HepG2 (cell line): ENCODE measurements around the gene AMOTL2.

Source experiments
- BCL6 ChIP-seq: IDR thresholded peaks from 2 replicates; pipeline ENCODE4 v1.6.1; 2016; ENCODE audit warnings: missing genetic modification reagents, missing compliant biosample characterization
- CREB1 ChIP-seq, 2 experiments: fragments of 450-650 bp in 1 of 2; IDR thresholded peaks; 2 replicates each; pipeline ENCODE4 v1.6.1; 2016 to 2017; ENCODE audit warnings: control low read depth in 1 of 2, mild to moderate bottlenecking in 1 of 2, missing compliant biosample characterization in 1 of 2, missing genetic modification characterization in 1 of 2
- CTCF ChIP-seq: sonication (generic); formaldehyde crosslinking; IDR thresholded peaks from 2 replicates; pipeline ENCODE4 v1.5.0; 2020; ENCODE audit warnings: mild to moderate bottlenecking, missing genetic modification reagents, moderate library complexity
- EP300 ChIP-seq, 3 experiments: sonication (generic) in 1 of 3; formaldehyde crosslinking in 1 of 3; IDR thresholded peaks; 2 replicates each; pipeline versions ENCODE4 v1.5.1 to v1.6.1; 2011 to 2020; ENCODE audit warnings: low read depth in 2 of 3, low read length in 2 of 3, borderline replicate concordance in 1 of 3, improper control_type of control experiment in 1 of 3, mild to moderate bottlenecking in 1 of 3, missing genetic modification reagents in 1 of 3, moderate library complexity in 1 of 3
- HDAC2 ChIP-seq: sonication (generic); formaldehyde crosslinking; IDR thresholded peaks from 2 replicates; pipeline ENCODE4 v1.4.0; 2020; ENCODE audit warnings: missing genetic modification reagents
- NCOA2 ChIP-seq: sonication (generic); formaldehyde crosslinking; IDR thresholded peaks from 2 replicates; pipeline ENCODE4 v1.8.0; 2022; ENCODE audit warnings: inconsistent platforms
- PHF8 ChIP-seq: sonication (generic); formaldehyde crosslinking; IDR thresholded peaks from 2 replicates; pipeline ENCODE4 v1.5.0; 2020; ENCODE audit warnings: missing genetic modification reagents
- POLR2A ChIP-seq, 2 experiments: IDR thresholded peaks; 2 replicates each; pipeline ENCODE4 v1.6.1; 2011; ENCODE audit warnings: low read depth in 2 of 2, low read length in 2 of 2, mild to moderate bottlenecking in 1 of 2, moderate library complexity in 1 of 2; ENCODE audit not compliant: insufficient read depth in 1 of 2
- PRMT3 ChIP-seq: sonication (generic); formaldehyde crosslinking; IDR thresholded peaks from 2 replicates; pipeline ENCODE4 v1.8.1; 2022; ENCODE audit warnings: low read depth, mild to moderate bottlenecking, moderate library complexity, missing genetic modification reagents, borderline replicate concordance
- RAD21 ChIP-seq: fragments of 450-650 bp; formaldehyde crosslinking; IDR thresholded peaks from 2 replicates; pipeline ENCODE4 v1.5.0; 2020; ENCODE audit warnings: mild to moderate bottlenecking
- ZNF205 ChIP-seq: IDR thresholded peaks from 2 replicates; pipeline ENCODE4 v1.6.1; 2018; ENCODE audit warnings: missing biosample characterization, missing genetic modification reagents
- ZNF7 ChIP-seq: IDR thresholded peaks from 2 replicates; pipeline ENCODE4 v1.6.1; 2016; ENCODE audit warnings: missing biosample characterization, missing genetic modification reagents
- TF ChIP-seq, protein P1 (sequence below): sonication (generic); formaldehyde crosslinking; IDR thresholded peaks from 2 replicates; pipeline ENCODE4 v1.9.0; 2021; ENCODE audit warnings: missing genetic modification reagents, borderline replicate concordance

DNA sequence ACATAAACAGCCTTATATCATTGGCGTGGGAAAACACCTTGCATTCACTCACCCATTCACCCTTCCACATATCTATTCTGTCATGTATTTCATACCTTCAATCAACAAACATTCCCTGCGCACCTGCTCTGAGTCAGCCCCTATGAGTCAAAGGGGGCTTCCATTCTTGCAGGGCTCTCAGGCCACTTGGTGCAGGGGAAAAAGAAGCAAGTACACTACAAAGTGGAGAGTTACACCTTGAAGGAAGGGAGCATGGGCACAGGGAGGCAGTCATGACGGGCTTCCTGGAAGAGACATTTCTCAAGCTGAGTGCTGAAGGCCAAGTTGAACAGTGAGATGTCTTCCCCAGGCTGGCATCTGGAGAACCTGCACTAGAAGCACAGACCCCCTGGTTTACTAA is 4.6 kb upstream of the AMOTL2 start:
- TF ChIP-seq HDAC2 (CRISPR knock-in tag) (no peak), EP300 (IDR thresholded peaks at IDR 0.05; ENCODE audit: low read depth in 2 of 2, low read length in 2 of 2) (no peak), EP300 (CRISPR knock-in tag; IDR thresholded peaks at IDR 0.05; ENCODE audit: borderline replicate concordance) (no peak), PHF8 (CRISPR knock-in tag) (no peak), RAD21 (CRISPR knock-in tag) (no peak), NCOA2 (CRISPR knock-in tag) (no peak), CREB1 (IDR thresholded peaks at IDR 0.05) (no peak), CREB1 (CRISPR knock-in tag; IDR thresholded peaks at IDR 0.05) (no peak), CTCF (CRISPR knock-in tag) (no peak), BCL6 (no peak), POLR2A (IDR thresholded peaks at IDR 0.05; ENCODE audit: insufficient read depth in 1 of 2, low read depth in 2 of 2, low read length in 2 of 2) (no peak), ZNF205 (CRISPR knock-in tag) (no peak), ZNF7 (CRISPR knock-in tag) (no peak), PRMT3 (CRISPR knock-in tag) (no peak)
- TF ChIP-seq, protein P1, sequence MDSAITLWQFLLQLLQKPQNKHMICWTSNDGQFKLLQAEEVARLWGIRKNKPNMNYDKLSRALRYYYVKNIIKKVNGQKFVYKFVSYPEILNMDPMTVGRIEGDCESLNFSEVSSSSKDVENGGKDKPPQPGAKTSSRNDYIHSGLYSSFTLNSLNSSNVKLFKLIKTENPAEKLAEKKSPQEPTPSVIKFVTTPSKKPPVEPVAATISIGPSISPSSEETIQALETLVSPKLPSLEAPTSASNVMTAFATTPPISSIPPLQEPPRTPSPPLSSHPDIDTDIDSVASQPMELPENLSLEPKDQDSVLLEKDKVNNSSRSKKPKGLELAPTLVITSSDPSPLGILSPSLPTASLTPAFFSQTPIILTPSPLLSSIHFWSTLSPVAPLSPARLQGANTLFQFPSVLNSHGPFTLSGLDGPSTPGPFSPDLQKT (CRISPR knock-in tag): no peak
